Neutrophil (primary cell): Measurements from ENCODE around the gene URI1.

Source experiments
- H3K27ac ChIP-seq: fragments of 200-600 bp; sonication (generic); 2 replicates; pipeline ENCODE4 v1.5.1; 2016; ENCODE audit warnings: mild to moderate bottlenecking, moderate library complexity
- H3K27me3 ChIP-seq: fragments of 200-600 bp; sonication (generic); 2 replicates; pipeline ENCODE4 v1.6.0; 2016; ENCODE audit warnings: mild to moderate bottlenecking
- H3K36me3 ChIP-seq: fragments of 200-600 bp; sonication (generic); 2 replicates; pipeline ENCODE4 v1.5.1; 2017
- H3K4me1 ChIP-seq, 2 experiments: fragments of 200-600 bp in 1 of 2; sonication (generic) in 1 of 2; 1 replicate in 1 of 2; 2 replicates in 1 of 2; pipeline versions ENCODE4 v1.5.1 to v1.6.1; 2013 to 2016; ENCODE audit warnings: low read depth in 1 of 2, low read length in 1 of 2, mild to moderate bottlenecking in 1 of 2, moderate library complexity in 1 of 2; ENCODE audit not compliant: control insufficient read depth in 1 of 2, insufficient read depth in 1 of 2
- H3K4me3 ChIP-seq, 2 experiments: fragments of 200-600 bp in 1 of 2; sonication (generic) in 1 of 2; 1 replicate in 1 of 2; 2 replicates in 1 of 2; pipeline ENCODE4 v1.5.1; 2013 to 2016; ENCODE audit warnings: low read depth in 1 of 2, low read length in 1 of 2, mild to moderate bottlenecking in 1 of 2, moderate library complexity in 1 of 2
- H3K9me3 ChIP-seq: fragments of 200-600 bp; sonication (generic); 2 replicates; pipeline ENCODE4 v1.5.1; 2016
- CTCF ChIP-seq: fragments of 200-600 bp; sonication (generic); IDR thresholded peaks from 2 replicates; pipeline ENCODE4 v1.5.1; 2016; ENCODE audit warnings: antibody characterized with exemption

URI1 gene

DNA sequence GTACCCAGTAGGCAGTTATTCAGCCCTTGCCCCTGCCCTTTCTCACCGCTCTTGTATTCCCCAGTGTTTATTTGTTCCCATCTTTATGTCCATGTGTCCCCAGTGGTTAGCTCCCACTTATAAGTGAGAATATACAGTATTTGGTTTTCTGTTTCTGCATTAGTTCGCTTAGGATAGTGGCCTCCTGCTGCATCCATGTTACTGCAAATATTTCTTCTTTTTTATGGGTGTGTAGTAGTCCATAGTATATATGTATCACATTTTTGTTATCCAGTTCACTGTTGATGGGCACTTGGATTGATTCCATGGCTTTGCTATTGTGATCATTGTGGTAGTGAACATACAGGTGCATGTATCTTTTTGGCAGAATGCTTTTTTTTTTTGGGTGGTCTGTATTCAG lies 32.7 kb downstream of the URI1 start:
- H3K4me1 ChIP-seq: no peaks in the 10 kb centered on the region

GRCh38 chr19:29976151-29976943 lies 34.3 kb downstream of the URI1 start:
- Histone ChIP-seq H3K9me3 (no peaks in the 10 kb centered on the region), H3K4me1 (peaks cover 3% of the 10 kb centered on the region in 2 experiments), H3K27ac (no peak overlapping the region), H3K36me3 (no peaks in the 10 kb centered on the region), H3K4me3 (no peak overlapping the region), H3K27me3 (no peaks in the 10 kb centered on the region)
- TF ChIP-seq CTCF: no peak

More for the DNA sequence above, 32.7 kb downstream of the URI1 start:
- no peak for TF ChIP-seq CTCF
- H3K27ac ChIP-seq: no peak overlapping the region
- H3K9me3 ChIP-seq: no peaks in the 10 kb centered on the region
- no peaks in the 10 kb centered on the region for H3K27me3 ChIP-seq
- H3K36me3 ChIP-seq: no peaks in the 10 kb centered on the region
- no peak overlapping the region for H3K4me3 ChIP-seq

- H3K4me1 ChIP-seq: peaks cover 5 to 6% of the 10 kb centered on the region in 2 experiments
- no peaks in the 10 kb centered on the region for H3K36me3 ChIP-seq
- TF ChIP-seq CTCF: no peak
- no peak overlapping the region for H3K4me3 ChIP-seq
- no peak overlapping the region for H3K27ac ChIP-seq
- H3K27me3 ChIP-seq: no peaks in the 10 kb centered on the region
- no peaks in the 10 kb centered on the region for H3K9me3 ChIP-seq
These were observed 36.0 kb downstream of the URI1 start for GRCh38 chr19:29978080-29978479.

- Histone ChIP-seq H3K36me3 (no peaks in the 10 kb centered on the region), H3K4me1 (peaks cover 5 to 6% of the 10 kb centered on the region in 2 experiments), H3K4me3 (no peak overlapping the region), H3K9me3 (no peaks in the 10 kb centered on the region), H3K27ac (no peak overlapping the region), H3K27me3 (no peaks in the 10 kb centered on the region)
- no peak for TF ChIP-seq CTCF
These were observed 41.5 kb downstream of the URI1 start for GRCh38 chr19:29983568-29983967.

- Histone ChIP-seq H3K36me3 (peaks cover 4% of the 10 kb centered on the region), H3K4me1 (peaks cover 5 to 6% of the 10 kb centered on the region in 2 experiments), H3K27me3 (no peaks in the 10 kb centered on the region), H3K27ac (no peak overlapping the region), H3K4me3 (no peak overlapping the region), H3K9me3 (no peaks in the 10 kb centered on the region)
- no peak for TF ChIP-seq CTCF
These were observed 43.2 kb downstream of the URI1 start for GRCh38 chr19:29985196-29985595.
